ENCODE measurements around the gene FZD7.

The FZD7 gene

DNA sequence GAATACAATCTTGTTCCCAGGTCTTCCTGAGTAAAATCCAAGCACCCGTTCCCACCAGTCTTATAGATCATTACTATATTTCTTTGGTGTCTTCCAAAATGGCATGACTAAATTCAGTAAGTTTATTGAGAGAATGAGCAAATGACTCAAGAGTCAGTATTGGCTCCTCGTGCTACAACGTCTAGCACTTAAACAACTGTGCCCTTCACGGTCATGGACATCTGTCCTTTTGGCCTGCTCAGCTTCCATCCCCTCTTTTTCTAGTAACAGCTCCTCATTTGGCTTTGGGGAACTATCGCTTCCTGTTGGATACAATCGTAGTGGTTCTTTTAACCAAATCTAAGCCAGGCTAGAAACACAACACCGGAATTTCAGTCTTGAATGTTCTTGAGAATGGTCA lies 24.1 kb upstream of the FZD7 start:
- TF ChIP-seq ZFX (IDR thresholded peaks at IDR 0.05), result no peak
- TF ChIP-seq, protein P1, sequence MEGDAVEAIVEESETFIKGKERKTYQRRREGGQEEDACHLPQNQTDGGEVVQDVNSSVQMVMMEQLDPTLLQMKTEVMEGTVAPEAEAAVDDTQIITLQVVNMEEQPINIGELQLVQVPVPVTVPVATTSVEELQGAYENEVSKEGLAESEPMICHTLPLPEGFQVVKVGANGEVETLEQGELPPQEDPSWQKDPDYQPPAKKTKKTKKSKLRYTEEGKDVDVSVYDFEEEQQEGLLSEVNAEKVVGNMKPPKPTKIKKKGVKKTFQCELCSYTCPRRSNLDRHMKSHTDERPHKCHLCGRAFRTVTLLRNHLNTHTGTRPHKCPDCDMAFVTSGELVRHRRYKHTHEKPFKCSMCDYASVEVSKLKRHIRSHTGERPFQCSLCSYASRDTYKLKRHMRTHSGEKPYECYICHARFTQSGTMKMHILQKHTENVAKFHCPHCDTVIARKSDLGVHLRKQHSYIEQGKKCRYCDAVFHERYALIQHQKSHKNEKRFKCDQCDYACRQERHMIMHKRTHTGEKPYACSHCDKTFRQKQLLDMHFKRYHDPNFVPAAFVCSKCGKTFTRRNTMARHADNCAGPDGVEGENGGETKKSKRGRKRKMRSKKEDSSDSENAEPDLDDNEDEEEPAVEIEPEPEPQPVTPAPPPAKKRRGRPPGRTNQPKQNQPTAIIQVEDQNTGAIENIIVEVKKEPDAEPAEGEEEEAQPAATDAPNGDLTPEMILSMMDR (conservative IDR thresholded peaks at IDR 0.05), result no peak
- H3K27ac ChIP-seq, result no peak overlapping the region

DNA sequence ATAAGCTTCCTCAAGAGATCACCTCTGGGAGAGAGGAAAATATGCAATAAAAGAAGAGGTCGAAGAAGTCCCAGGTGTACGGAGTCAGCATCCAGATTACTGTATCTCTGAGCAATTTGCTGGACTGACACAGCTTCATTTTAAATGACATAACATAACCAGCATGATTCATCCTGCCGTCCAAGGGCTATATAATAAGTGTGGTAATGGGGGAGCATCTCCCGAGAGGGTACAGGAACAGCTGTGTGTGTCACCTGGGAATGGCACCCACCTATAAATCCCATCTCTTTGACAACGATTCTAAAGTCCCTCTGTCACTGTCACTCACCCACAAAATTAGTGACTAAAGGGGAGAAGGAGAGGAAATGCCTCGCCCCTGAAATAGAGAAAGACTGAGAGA lies 19.3 kb upstream of the FZD7 start:
- no peak overlapping the region for H3K27ac ChIP-seq
- TF ChIP-seq, protein P1 (conservative IDR thresholded peaks at IDR 0.05), result no peak
- no peak for TF ChIP-seq ZFX (IDR thresholded peaks at IDR 0.05)

DNA sequence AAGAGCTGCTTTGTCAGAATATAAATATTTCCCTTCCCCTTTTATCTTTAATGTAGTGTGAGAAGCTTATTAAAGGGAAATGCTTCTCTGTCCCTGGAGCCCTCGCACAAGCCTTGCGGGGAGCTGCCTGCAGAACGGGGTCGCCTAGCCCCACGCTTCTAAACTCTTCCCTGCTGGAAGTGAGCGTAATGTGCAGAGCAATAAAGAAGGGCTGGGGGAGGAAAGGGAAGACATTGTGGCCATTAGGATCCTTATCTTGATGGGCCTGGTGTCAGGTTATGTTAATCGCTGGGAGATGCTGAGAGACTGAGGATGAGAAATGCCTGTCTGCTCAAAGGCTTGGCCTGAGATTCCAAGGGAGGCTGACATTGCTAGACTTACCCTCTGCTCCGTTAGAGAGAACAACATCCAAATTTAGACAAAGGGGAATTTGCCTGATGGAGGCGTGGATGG lies 18.9 kb upstream of the FZD7 start:
- TF ChIP-seq ZFX (IDR thresholded peaks at IDR 0.05), result no peak
- TF ChIP-seq, protein P1 (conservative IDR thresholded peaks at IDR 0.05), result no peak
- no peak overlapping the region for H3K27ac ChIP-seq

DNA sequence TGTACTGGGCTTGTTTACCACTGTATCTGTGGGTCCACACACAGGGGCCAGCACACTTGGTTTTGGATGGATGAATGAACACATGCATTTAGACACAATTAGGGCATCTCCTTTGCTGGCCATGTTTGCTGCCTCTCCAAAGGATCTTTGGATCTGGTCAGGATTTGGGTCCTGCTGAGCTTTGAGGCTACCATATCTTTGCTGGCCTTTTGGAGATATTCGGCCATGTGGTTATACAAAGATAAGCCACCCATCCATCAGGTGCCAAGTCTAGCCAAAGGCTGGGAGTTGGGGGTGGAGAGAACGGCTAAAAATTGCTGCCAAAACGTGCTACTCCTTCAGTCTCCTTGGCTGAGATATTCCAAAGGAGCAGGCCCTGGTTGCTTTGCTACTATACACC lies 18.2 kb upstream of the FZD7 start:
- TF ChIP-seq, protein P1 (conservative IDR thresholded peaks at IDR 0.05), result no peak
- no peak for TF ChIP-seq ZFX (IDR thresholded peaks at IDR 0.05)
- no peak overlapping the region for H3K27ac ChIP-seq

DNA sequence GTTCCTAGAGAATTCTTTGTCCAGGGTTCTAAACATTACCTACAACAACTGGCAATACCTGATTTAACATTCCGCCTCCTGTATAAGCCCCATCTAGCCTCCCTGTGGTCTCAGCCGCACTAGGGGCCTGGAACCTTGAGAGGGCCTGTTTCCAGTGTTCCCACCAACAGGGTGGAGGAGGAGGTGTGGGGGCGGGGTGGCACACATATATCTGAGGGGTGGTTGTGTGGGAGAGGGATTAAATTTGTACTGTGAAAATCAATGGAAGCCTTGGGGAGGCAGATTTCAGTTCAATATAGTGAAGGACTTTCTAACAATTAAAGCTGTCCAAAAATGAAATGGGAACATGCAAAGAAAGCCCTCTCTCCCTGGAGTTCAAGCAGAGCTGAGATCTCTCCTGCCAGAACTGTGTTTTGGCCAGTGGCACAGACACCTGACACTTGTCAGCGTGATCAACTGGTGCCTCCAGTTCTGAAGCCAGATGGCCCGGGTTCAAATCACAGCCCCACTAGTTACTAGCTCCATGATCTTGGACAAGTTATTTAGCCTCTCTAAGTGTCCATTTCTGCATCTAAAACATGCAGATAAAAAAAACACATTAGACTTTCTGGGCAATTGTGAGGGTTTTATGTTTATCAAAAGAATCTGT lies 17.0 kb upstream of the FZD7 start:
- TF ChIP-seq, protein P1 (conservative IDR thresholded peaks at IDR 0.05), result no peak
- TF ChIP-seq ZFX (IDR thresholded peaks at IDR 0.05), result no peak

DNA sequence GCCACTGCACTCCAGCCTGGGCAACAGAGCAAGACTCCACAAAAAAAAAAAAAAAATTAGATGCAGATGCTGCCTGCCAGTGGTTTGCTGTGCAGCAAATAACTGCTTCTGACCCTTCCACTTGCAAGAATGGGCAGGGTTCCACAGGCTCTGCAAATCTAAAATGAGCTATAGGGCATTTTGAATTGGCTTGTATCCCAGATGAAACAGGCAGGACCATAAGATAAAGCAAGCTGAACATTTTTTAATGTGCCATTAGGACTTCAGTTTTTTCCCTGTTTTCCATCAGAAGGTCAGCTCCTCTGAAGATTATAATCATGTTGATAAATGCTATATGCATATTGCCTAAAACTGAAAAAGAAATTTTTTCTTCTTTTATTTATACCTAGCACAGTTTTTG lies 15.7 kb upstream of the FZD7 start:
- TF ChIP-seq ZFX (IDR thresholded peaks at IDR 0.05), result no peak
- TF ChIP-seq, protein P1 (conservative IDR thresholded peaks at IDR 0.05), result no peak
- no peak overlapping the region; the same call in 1 of the 2 replicates for H3K27ac ChIP-seq

More for the DNA sequence above, 17.0 kb upstream of the FZD7 start:
- H3K27ac ChIP-seq, result peak overlapping the region; percentile 59

DNA sequence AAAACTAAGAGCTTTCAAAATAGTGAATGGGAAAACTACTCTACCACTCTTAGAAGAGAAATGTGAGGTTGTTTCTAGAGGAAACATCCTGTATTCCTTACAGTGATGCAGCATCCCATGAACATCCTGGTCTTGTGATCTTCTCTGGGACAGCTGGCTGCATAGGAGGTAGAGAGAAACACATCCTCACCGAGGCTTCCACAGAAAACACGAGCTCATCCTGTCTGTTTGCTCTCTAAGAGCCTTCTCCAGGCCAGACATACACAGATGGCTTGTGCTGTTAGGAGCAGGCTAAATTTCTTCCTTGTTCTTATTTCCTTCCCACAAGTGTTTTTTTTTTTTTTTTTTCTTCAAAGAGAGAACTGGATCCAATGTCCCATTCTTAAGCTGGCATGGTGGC lies 14.7 kb upstream of the FZD7 start:
- no peak overlapping the region for H3K27ac ChIP-seq
- TF ChIP-seq, protein P1 (conservative IDR thresholded peaks at IDR 0.05), result no peak
- no peak for TF ChIP-seq ZFX (IDR thresholded peaks at IDR 0.05)

Data from C4-2B (cell line).